GM19238 (cell line): ENCODE results near the gene SLC17A7.

Experiments
- DNase-seq: peaks from one replicate; pipeline ENCODE4 v3.0.0; 2011; ENCODE audit warnings: low spot score; ENCODE audit not compliant: insufficient read length

SLC17A7 gene

DNA sequence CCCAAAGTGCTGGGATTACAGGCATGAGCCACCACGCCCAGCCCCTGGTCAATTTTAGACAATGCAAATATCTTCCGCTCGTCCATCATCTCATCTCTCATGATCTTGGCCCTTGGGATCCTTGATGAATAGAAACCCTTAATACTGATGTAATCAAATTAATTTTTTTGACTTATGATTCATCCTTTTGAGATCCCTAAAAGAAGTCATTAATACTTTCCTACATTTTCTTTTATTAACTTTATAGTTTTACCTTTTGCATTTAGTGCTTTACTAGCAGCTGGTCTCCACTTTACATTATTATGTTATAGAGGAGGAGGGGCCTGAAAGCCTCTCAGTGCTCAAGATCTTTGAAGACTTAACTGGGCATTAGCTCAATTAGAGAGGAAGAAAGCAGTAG, 60.9 kb downstream of the SLC17A7 start:
- no peak for DNase-seq
